T-helper 9 cell (primary cell): Measurements from ENCODE around the gene ZNF557.
A peak's percentile ranks its signal among the peaks of the same experiment; 100 is the strongest.

ENCODE experiments used
- DNase-seq: peaks from one replicate; pipeline ENCODE4 v3.0.0-alpha.2; 2020

ZNF557 gene

DNA sequence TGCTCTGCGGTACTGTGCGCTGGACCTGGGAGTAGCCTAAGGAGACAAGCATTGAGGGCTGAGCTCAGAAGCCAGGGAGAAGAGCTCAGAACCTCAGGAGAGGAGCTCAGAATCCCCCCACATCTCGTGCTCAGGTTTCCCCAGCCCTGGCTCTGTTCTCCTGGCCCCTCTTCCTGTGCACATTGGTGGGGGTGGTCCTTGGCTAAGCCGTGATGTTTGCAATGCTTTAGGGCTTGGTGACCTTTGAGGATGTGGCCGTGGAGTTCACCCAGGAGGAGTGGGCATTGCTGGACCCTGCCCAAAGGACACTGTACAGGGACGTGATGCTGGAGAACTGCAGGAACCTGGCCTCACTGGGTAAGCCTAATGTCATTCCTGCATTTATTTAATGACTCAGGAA lies 6.6 kb downstream of the ZNF557 start:
- no peak for DNase-seq

DNA sequence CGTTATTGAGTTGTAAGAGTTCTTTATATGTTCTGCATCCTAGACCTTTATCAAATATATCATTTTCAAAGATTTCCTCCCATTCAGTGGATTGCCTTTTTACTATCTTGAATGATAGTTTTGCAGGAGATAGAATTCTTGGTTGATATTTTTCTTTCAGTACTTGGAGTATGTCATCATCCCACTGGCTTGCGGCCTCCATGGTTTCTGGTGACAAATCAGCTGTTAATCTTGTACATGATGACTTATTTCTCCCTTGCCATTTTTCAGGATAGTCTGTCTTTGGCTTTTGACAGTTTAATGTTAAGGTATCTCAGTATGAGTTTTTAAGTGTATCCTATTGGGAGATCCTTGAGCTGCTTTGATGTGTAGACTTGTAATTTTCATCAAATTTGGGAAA lies 8.5 kb downstream of the ZNF557 start:
- DNase-seq, result no peak

DNA sequence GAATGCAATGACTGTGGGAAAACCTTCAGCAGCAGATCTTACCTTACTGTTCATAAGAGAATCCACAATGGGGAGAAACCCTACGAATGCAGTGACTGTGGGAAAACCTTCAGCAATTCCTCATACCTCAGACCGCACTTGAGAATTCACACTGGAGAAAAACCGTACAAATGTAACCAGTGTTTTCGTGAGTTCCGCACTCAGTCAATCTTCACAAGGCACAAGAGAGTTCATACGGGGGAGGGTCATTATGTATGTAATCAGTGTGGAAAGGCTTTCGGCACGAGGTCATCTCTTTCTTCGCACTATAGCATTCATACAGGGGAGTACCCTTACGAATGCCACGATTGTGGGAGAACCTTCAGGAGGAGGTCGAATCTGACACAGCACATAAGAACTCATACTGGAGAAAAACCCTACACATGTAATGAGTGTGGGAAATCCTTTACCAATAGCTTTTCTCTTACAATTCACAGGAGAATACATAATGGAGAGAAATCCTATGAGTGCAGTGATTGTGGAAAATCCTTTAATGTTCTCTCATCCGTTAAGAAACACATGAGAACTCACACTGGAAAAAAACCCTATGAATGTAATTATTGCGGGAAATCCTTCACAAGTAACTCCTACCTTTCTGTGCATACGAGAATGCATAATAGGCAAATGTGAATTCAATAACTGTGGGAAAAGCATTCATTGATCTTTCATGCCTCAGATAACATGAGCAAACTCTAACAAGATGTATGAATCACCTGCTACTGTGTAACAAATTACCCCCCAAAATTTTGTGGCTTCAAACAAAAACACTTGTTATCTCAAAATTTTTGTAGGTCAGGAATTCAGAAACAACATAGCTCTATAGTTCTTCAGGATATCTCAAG lies 13.8 kb downstream of the ZNF557 start:
- no peak for DNase-seq

DNA sequence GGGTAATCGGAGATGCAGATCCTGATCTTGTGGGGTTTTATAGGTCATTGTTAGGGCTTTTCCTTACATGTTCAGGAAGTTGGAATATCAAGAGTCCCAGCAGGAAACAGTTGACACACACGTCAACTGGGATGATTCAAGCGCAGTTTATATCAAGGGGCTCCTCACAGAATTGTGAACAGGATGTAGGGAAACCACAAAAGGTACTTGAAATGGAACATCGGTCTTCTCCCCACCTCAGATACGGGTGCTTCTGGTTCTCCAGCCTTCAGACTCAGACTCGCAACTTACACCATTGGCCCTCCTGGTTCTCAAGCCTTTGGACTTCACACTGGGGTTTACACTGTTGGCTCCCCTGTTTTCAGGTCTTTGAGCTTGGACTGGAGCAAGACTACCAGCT lies 19.5 kb downstream of the ZNF557 start:
- DNase-seq, result no peak

DNA sequence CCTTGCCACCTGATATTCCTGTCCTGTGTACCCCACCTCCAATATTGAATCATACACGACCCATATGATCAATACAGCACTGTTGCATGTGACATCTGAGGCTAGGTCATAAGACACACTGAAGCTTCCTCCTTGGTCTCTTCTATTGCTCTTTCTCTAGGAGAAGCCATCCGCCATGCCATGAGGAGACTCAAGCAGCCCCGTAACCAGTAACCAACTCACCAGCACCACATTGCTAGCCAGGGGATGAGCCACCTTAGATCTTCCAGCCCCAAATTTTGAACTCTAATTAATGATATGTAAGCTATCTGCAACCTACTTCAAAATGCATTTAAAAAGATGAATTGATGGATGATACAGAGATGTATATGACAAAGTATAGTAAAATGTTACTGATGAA lies 28.6 kb downstream of the ZNF557 start:
- no peak for DNase-seq

DNA sequence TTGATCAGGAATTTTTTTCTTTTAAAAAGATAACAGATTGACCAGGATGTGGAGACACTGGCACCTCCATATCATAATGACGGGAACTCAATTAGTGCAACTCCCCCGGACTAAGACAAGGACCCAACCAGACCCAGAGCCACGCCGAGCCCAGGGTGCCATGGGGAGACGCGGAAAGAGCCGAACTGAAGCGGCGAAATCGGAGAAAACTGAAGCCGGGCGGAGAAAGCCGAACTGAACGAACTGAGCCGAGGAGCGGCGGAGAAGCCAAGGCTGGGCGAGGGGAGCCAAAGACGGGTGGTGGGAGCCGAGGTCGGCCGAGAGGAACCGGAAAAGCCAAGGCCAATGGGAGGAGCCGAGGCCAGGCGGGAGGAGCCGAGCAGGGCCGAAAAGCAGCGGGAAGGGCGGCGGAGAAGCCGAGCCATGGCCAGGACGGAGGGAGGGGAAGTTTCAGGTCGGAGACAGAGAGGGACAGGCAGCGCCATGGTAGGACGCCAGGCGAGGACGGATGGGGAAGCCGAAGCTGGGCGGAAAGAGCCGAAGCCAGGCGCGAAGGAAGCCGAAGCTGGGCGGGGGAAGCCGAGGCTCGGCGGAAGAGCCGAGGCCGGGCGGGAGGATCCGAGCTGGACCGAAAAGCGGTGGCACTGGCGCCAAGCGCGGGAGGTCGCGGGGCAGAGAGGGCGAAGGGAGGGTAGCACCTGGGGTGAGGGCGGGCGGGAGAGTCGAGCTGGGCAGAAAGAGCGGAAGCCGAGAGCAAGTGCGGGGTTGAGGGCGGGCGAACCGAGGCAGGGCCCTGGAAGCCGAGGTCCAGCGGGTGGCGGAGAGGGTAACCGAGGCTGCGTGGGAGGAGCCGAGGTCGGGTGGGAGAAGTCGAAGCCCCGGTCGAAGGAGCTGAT lies 29.4 kb downstream of the ZNF557 start:
- peak; percentile 81 for DNase-seq

DNA sequence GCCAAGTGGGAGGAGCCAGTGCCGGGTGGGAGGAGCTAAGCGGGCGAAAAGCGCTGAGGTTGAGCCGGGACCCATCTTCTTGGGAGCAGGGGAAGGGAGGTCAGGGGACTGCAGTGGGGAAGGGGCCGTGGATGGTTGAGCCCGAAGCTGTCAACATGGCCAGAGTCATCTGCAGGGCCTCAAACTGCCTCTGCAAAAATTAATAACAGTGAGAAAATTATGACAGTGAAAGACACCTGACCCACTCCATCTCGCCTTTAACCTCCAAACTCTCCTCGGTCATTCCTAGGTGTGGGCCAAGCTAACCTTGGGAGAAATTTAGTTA lies 30.1 kb downstream of the ZNF557 start:
- no peak for DNase-seq

DNA sequence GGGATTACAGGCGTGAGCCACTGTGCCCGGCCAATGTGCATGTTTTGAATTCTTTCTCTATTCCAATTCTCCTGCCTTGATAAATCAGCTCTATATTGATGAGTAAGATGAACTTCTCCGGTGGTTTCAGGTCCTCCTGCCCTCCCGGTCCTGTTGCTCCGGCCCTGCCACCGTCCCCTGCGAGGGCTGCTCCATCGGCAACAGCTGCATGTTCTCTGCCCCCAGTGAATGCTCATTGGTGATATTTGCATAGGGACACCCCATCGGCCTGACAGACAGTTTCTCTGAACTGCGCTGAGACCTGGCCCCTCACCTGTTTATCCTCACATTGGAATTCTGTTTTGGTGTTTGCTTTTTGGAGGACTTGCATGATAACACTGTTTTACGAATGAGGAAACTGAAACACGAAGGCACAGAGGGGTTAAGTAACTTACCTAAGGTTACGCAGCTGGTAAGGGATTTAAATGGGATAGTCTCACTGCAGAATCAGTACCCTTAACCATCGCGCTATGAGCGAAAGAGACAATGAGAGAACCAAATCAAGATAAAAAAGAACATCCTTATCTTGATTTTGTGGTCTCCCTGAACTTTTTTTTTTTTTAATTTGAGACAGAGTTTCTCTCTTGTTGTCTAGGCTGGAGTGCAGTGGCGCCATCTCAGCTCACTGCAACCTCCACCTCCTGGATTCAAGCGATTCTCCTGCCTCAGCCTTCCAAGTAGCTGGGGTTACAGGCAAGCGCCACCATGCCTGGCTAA lies 32.2 kb downstream of the ZNF557 start:
- no peak for DNase-seq

DNA sequence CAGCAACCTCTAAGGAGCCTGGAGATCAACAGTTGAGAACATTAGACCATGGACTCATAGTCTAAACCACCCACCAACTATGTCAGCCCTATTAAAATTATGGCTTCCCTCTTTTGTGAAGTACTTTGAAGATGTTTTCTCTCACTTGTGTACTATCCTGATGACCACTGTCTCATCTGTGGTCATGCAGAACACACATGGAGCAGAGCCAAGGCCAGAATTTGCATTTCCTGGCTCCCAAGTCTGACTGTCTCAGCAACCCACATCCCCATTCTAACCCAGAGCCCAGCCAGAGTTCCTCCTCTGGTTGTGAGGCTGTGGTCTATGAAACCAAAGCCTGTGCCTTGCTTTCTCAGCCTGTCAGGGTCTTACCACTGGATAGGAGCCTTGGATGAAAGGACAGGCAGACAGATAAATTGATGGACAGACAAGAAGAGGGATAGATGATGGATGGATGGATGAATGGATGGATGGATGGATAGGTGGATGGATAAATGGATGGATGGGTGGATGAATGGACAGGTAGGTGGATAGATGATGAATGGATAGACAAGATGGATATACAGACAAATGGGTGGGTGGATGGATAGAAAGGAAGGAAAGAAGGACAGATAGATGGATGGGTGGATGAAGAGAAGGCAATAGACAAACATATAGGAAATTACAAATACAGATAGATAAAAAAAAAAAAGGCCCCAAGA lies 35.4 kb downstream of the ZNF557 start:
- no peak for DNase-seq

DNA sequence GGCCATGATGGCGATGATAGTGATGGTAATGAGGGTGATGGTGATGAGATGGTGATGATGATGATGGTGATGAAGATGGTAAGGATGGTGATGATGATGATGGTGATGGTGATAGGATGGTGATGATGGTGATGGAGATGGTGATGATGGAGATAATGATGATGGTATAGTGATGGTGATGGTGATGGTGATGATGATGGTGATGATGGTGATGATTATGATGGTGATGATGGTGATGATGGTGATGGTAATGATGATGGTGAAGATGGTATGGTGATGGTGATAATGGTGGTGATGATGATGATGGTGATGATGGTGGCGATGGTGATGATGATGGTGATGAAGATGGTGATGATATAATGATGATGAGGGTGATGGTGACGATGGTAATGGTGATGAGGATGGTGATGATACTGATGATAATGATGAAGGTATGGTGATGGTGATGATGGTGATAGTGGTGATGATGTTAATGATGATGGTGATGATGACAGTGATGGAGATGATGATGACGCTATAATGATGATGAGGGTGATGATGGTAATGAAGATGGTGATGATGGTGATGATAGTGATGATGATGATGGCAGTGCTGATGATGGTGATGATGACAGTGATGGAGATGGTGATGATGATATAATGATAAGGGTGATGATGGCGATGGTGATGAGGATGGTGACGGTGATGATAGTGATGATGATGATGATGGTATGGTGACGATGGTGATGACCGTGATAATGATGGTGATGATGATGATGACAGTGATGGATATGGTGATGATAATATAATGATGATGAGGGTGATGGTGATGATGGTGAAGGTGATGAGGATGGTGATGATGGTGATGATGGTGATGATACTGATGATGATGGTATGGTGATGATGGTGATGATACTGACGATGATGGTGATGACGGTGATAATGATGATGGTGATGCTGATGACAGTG lies 37.5 kb downstream of the ZNF557 start:
- DNase-seq, result no peak

DNA sequence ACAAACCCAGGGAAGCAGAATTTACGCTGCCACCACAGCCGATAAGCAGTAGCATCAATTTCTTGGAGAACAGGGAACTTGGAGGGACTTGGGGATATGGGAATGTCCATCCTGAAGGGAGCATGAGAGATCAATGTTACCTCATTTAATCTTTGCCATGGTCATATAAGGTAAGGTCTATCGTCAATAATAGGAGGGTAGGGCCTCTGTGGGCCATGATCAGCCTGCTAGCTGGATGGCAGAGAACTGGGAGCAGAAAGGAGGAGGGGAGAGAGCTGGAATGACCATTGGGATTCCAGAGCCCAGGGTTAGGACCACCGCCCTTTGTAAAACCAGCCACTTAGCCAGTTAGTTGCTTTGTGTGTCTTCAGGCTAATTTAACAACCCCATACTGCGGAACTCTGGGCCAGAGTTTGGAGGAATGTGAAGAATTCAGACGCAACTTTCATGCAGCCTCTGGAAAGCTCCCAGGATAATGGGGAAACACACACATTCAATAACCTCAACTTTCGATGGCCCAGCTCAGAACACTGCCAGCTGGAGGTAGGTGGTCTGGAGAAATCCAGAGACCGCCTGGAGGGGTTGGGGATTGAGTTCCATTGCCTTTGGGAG lies 40.3 kb downstream of the ZNF557 start:
- no peak for DNase-seq

DNA sequence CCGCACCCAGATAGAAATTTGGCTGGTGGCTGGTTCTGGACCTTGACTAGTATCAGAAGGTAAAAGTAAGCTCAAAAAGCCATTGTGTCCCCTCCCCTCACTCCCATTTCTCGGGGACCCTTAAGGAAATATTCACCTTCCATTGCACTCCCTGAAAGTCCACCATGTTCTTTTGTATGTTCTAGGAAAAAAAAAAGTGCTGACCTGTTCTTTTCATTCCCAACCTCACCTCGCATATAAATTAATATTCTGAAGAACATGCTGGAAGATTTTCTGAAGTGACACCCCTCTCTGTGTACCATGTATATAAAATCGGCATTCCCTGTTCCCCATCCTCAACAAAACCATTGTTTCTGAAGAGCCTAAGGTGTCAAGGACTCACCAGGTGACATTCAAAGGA lies 43.2 kb downstream of the ZNF557 start:
- no peak for DNase-seq

DNA sequence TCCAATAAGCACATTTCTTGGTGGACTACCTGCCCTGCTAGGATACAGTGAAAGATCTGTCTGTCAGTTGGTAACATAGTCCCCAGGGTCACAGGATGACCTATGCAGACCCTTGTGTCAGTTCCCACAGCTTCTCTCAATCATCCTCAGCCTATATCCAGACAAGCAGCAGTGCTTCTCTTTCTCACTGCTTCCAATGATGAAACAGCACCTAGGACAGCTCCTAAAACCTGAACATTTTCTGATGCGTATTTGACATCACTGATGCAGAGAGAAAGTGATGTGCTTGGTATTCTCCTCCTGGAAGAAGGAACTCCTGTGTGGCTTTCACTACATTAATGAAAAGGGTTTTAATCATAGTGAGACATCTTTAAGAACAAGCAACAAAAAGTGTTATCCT lies 43.7 kb downstream of the ZNF557 start:
- no peak for DNase-seq

DNA sequence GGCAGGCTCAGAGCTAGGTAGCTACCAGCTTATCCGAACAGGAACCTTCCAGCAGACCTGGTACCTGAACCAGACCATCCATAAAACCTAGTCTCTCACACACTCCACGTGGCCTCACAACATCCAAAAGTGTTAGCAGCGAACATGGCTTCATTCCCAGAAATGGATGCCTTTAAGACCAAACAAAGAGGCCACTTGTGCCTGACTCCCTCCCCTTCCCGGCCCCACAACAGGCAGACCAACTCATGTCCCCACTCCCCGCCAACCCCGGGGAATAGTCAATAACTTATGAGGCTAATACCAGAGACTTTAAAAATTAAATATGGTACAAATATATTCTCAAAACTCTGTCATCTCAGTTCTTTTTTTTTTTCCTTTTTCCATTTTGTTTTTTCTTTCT lies 46.2 kb downstream of the ZNF557 start:
- DNase-seq, result no peak

DNA sequence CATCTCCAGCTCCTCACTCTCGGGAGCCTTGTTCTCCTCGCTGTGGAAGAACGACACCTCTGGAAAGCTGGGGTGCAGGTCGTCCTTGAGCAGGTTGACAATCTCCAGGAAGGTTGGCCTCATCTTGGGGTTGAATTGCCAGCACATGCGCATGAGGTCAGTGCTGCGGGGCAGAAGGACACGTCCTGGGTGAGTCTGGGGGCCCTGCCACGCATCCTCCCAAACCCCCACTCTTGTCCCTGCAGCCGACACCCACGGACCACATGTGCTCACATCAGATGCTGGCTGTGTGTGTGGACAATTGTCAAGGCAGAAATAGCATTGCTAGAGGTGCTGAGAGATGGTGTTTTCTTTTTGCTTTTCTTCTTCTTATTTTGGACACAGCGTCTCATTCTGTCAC lies 47.7 kb downstream of the ZNF557 start:
- DNase-seq, result no peak

DNA sequence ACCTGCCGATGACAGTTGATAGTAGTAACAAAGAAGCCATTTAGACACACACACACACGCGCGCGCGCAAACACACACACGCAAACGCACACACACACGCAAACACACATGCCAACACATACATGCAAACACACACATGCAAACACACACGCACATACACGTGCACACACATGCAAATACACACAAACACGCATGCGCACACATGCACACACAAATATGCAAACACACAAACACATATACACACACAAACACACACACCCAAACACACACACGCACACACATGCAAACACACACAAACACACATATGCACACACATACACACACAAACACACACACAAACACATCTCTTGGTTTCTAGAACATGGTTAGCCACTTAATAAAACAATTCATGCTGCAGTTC lies 50.1 kb downstream of the ZNF557 start:
- DNase-seq, result no peak

DNA sequence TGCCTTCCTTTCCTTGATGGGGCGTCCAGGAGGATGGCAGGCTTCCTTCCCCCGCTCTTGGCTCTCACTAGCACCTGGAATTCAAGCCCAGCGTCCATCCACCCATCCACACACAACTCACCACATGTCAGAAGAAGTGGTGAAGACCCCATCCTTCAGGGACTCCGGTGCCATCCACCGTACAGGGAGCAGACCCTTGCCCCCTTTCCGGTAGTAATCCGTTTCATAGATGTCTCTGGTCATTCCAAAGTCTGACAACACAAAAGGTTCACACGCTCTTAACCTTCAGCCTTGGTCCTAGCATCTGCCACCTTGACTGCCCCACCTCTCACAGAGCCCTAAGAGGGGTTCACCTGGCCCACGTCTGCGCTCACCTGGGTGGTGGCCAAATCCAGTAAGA lies 51.0 kb downstream of the ZNF557 start:
- no peak for DNase-seq

DNA sequence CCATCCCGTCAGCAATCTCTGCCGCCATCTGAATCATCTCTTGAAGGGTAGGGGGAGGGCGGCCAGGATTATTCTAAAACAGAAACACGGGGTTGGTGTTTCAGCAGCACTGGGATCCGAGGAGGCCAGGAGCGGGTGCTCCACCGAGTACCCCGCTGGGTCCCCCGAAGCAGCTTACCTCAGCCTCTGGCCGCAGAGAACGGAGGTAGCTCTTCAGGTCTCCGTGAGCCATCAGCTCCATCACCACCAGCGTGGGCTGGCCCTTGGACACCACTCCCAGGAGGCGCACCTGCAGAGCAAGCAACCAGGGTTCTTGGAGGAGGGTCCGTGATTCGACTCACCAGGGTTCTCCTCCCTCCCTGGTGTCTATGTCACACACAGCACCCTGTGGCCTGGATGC lies 53.2 kb downstream of the ZNF557 start:
- DNase-seq, result no peak

DNA sequence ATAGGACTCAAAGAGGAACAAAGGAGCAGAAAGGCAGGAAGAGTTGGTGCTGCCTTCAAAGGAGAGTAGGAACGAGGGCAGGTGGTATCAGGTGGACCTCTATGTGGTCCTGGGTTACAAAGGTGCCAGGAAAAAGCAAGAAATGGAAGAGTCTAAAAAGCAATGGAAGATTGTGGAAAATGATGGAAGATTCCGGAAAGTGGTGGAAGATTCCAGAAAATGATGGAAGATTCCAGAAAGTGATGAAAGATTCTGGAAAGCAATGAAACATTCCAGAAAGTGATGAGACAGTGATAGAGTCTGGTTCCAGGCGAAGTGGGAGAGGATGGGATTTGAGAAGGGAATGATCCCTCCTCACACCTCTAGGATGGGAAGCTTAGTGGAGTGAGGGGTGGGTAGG lies 55.3 kb downstream of the ZNF557 start:
- DNase-seq, result no peak

DNA sequence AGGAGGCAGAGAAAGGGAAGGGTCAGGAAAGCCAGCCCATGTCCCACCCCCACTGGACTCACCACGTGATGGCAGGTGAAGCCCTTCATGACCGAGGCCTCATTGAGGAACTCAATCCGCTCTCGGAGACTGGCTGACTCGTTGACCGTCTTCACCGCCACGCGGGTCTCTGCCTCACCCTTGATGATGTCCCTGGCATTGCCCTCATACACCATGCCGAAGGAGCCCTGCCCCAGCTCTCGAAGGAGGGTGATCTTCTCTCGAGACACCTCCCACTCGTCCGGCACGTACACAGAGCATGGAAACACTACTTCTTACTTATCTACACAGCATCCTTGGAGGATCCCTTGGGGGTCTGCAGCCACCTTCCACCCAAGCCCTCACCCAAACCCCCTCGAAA lies 55.7 kb downstream of the ZNF557 start:
- no peak for DNase-seq

DNA sequence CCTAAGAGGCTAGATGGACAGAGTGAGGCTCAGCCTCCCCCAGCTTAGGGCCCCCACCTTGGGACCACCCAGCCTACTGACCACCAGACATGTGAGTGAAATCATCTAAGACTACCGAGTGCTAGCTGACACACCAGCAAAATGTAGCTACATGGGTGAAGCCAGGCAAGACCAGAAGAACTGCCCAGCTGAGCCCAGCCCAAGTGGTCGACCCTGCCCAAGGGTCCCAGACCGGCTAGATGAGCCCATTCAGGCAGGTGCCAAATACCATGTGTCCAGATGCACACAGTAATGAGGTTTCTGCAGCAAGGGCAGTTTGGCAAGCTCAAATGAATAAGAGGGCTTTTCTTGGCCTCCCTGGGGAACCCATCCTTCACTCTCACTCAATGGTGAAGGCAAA lies 56.6 kb downstream of the ZNF557 start:
- DNase-seq, result no peak
